HG03135 (cell line): ENCODE data around the gene PCDHGB7.
"Not testable (repeated sequence)": the region's sequence is repeated elsewhere in the genome, so short reads cannot be mapped to it uniquely, and the experiment has no call there.

Experiments used
- ATAC-seq: cut with Tn5 transposase; IDR thresholded peaks from one replicate; pipeline ENCODE4 v1.9.1; 2021; ENCODE audit warnings: mild to moderate bottlenecking, moderate library complexity; ENCODE audit not compliant: unreplicated experiment

PCDHGB7 gene

GRCh38 chr5:141394401-141395187 is 22.9 kb upstream of the PCDHGB7 start:
- ATAC-seq = not testable (repeated sequence)

DNA sequence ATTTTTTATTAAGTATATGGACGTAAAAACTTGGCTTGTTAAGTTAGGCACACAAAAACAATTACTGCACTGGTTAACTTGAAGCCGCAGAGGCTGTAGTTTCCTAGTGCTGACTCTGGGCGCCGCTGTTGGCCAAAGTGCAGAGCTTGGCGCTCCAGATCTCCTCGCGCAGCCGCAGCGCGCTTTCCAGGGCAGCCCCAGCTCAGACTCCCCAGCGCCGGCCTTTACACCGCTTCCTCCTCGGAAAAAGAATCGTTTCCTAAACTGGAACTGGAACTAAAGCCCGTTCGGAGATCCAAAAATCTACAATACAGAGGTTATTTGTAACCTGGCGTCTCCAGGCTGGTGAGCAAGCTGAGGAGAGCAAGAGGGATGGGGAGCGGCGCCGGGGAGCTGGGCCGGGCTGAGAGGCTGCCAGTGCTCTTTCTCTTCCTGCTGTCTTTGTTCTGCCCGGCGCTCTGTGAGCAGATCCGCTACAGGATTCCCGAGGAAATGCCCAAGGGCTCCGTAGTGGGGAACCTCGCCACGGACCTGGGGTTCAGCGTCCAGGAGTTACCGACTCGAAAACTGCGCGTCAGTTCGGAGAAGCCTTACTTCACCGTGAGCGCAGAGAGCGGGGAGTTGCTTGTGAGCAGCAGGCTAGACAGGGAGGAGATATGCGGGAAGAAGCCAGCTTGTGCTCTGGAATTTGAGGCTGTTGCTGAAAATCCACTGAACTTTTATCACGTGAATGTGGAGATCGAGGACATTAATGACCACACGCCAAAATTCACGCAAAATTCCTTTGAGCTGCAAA is 19.5 kb upstream of the PCDHGB7 start, which contains the start of gene PCDHGB5:
TSS of gene PCDHGB5 (plus strand) at position 192 of the 796 bp plus-strand sequence. CDS start at position 373, 181 bp downstream.
- ATAC-seq = peak; percentile 75

- no peak for ATAC-seq
These were observed 18.9 kb upstream of the PCDHGB7 start for GRCh38 chr5:141398608-141399007.

GRCh38 chr5:141399555-141400258 is 17.8 kb upstream of the PCDHGB7 start:
- no peak for ATAC-seq

DNA sequence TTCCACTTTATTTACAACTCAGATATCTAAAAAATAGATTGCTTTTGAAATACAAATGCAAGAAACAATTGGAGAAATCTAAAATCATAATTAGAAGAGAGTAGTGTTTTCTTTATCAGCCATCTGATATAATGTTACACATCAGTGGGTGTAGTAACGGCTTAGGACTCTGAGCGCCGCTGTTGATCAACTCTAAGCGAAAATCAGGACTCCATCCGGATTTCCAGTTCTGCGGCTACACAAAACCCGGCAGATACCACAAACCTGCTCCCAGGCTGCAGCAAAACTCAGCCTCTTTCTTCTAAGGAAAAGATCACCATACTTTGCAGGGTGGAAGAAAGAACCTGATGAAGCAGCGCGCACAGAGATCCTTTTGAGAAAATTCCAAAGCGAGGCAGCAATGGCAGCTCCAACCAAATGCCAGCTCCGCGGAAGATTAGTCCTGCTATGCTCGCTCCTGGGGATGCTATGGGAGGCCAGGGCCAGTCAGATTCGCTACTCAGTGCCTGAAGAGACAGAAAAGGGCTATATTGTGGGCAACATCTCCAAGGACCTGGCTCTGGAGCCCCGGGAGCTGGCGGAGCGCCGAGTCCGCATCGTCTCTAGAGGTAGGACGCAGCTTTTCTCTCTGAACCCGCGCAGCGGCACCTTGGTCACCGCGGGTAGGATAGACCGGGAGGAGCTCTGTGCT is 14.8 kb upstream of the PCDHGB7 start, which contains the start of gene PCDHGA9:
TSS of gene PCDHGA9 (plus strand) at position 226 of the 691 bp plus-strand sequence. CDS start at position 401, 175 bp downstream.
- ATAC-seq = no peak

- ATAC-seq = no peak
These were observed 14.1 kb upstream of the PCDHGB7 start for GRCh38 chr5:141403387-141403786.

DNA sequence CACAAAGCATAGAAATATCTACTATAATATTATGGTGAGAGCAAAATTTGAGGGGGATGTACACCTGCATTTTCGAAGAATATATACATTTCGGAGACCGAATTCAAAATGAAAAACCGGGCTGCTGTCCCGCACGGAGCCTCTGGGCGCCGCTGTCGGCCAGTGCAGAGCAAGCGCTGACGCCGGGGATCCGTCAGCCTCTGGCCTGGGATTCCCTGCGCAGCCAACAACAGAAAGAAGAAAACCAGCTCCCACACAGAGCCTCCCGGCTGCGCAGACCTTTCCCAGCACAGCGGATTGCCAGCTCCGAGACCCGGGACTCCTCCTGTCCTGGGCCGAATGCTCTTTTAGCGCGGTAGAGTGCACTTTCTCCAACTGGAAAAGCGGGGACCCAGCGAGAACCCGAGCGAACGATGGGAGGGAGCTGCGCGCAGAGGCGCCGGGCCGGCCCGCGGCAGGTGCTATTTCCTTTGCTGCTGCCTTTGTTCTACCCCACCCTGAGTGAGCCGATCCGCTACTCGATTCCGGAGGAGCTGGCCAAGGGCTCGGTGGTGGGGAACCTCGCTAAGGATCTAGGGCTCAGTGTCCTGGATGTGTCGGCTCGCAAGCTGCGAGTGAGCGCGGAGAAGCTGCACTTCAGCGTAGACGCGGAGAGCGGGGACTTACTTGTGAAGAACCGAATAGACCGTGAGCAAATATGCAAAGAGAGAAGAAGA is 9.5 kb upstream of the PCDHGB7 start, which contains the start of gene PCDHGB6:
TSS of gene PCDHGB6 (plus strand) at position 232 of the 716 bp plus-strand sequence. CDS start at position 414, 182 bp downstream.
- ATAC-seq = peak; percentile 81

DNA sequence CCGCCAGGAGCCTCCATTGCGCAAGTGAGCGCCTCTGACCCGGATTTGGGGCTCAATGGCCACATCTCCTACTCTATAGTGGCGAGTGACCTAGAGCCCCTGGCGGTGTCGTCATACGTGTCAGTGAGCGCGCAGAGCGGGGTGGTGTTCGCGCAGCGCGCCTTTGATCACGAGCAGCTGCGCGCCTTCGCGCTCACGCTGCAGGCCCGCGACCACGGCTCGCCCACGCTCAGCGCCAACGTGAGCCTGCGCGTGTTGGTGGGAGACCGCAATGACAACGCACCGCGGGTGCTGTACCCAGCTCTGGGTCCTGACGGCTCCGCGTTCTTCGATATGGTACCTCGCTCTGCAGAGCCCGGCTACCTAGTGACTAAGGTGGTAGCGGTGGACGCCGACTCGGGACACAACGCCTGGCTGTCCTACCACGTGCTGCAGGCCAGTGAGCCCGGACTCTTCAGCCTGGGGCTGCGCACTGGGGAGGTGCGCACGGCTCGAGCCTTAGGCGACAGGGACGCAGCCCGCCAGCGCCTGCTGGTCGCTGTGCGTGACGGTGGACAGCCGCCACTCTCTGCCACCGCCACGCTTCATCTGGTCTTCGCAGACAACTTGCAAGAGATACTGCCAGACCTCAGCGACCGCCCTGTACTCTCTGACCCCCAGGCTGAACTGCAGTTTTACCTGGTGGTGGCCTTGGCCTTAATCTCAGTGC is 7.7 kb upstream of the PCDHGB7 start:
- ATAC-seq = no peak

DNA sequence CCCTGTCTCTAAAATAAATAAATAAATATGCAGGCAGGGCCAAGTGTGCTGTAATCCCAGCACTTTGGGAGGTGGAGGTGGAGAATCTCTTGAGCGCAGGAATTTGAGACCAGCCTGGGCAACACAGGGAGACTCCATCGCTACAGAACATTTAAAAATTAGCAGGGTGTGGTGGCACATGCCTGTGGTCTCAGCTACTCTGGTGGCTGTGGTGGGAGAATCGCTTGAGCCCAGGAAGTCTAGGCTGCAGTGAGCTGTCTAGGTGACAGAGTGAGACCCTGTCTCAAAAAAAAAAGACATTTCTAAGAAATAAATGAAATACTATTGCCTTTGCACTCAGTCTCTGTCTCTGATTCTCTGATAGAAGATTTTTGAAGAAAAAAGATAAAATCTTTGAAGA is 5.9 kb upstream of the PCDHGB7 start:
- ATAC-seq = no peak

DNA sequence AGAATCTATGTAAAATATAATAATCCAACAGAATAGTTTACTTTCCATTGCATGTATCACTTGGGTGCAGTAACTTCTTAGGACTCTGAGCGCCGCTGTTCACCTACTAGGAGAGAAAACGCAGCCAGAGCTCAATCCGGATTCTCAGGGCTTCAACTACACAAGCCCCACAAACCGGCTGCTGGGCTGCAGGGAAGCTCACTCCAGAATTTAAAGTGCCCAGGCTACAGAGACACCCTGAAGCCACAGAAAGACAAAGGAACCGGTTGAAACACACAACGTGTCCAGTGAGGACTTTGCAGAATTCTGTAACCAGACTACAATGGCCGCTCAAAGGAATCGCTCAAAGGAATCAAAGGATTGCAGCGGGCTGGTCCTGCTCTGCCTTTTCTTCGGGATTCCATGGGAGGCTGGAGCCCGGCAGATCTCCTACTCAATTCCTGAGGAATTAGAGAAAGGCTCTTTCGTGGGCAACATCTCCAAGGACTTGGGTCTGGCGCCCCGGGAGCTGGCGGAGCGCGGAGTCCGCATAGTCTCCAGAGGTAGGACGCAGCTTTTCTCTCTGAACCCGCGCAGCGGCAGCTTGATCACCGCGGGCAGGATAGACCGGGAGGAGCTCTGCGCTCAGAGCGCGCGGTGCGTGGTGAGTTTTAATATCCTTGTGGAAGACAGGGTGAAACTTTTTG is 4.5 kb upstream of the PCDHGB7 start, which contains the start of gene PCDHGA10:
TSS of gene PCDHGA10 (plus strand) at position 134 of the 686 bp plus-strand sequence. CDS start at position 323, 189 bp downstream.
- ATAC-seq = peak; percentile 63

DNA sequence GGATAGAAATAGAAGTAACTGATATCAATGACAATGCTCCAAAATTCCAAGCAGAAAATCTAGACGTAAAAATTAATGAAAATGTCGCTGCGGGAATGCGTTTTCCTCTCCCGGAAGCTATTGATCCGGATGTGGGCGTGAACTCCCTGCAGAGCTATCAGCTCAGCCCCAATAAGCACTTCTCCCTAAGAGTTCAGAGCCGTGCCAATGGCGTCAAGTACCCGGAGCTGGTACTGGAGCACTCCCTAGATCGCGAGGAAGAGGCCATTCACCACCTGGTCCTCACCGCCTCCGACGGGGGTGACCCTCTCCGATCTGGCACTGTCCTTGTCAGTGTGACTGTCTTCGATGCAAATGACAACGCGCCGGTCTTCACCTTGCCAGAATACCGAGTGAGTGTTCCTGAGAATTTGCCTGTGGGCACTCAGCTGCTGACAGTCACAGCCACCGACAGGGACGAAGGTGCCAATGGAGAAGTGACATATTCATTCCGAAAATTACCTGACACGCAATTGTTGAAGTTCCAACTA is 3.9 kb upstream of the PCDHGB7 start:
- no peak for ATAC-seq

DNA sequence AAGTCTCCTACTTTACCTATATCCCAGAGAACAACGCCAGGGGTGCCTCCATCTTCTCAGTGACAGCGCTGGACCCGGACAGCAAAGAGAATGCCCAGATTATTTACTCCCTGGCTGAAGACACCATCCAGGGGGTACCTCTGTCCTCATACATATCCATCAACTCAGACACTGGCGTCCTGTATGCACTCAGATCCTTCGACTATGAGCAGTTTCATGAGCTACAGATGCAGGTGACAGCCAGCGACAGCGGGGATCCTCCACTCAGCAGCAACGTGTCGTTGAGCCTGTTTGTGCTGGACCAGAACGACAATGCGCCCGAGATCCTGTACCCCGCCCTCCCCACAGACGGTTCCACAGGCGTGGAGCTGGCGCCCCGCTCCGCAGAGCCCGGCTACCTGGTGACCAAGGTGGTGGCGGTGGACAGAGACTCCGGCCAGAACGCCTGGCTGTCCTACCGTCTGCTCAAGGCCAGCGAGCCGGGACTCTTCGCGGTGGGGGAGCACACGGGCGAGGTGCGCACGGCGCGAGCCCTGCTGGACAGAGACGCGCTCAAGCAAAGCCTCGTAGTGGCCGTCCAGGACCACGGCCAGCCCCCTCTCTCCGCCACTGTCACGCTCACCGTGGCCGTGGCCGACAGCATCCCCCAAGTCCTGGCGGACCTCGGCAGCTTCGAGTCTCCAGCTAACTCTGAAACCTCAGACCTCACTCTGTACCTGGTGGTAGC is 2.8 kb upstream of the PCDHGB7 start:
- not testable (repeated sequence) for ATAC-seq

GRCh38 chr5:141415275-141415618 is 2.2 kb upstream of the PCDHGB7 start:
- not testable (repeated sequence) for ATAC-seq

DNA sequence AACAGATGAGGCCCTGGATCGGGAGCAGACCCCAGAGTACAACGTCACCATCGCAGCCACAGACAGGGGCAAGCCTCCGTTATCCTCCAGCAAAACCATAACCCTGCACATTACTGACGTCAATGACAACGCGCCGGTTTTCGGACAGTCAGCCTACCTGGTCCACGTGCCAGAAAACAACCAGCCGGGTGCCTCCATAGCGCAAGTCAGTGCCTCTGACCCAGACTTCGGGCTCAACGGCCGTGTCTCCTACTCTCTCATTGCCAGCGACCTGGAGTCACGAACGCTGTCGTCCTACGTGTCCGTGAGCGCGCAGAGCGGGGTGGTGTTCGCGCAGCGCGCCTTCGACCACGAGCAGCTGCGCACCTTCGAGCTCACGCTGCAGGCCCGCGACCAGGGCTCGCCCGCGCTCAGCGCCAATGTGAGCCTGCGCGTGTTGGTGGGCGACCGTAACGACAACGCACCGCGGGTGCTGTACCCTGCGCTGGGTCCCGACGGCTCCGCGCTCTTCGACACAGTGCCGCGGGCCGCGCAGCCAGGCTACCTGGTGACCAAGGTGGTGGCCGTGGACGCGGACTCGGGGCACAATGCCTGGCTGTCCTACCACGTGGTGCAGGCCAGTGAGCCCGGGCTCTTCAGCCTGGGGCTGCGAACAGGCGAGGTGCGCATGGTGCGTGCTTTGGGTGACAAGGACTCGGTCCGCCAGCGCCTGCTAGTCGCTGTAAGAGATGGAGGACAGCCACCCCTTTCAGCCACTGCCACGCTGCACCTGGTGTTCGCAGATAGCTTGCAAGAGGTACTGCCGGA is 1.8 kb downstream of the PCDHGB7 start:
- ATAC-seq = no peak

DNA sequence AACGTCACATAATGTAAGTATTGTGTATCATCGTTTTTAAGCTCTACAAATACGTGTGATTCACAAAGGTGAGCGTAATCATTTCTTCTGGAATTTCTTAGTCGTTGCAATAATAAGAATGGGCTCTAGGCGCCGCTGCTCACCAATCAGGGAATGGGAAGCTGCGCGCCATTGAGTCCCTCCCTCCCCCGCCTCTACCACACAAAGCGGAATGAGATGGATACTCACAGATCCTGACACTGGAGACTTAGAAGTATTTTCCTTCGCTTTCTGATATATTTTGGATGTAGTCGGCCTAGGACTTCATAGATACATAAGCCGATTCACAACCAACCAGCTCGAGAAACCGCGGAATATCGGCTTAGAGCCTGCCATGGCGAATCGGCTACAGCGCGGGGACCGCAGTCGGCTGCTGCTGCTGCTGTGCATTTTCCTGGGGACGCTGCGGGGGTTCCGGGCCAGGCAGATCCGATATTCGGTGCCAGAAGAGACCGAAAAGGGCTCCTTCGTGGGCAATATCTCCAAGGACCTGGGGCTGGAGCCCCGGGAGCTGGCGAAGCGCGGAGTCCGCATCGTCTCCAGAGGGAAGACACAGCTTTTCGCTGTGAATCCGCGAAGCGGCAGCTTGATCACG is 3.5 kb downstream of the PCDHGB7 start, which contains the start of gene PCDHGA11:
TSS of gene PCDHGA11 (plus strand) at position 197 of the 634 bp plus-strand sequence. CDS start at position 374, 177 bp downstream.
- no peak for ATAC-seq

- ATAC-seq = no peak
These were observed 4.0 kb downstream of the PCDHGB7 start for GRCh38 chr5:141421489-141421855.
